ENCODE data around the gene RAB36. TPM values are rescaled to one million over a fixed set of nuclear protein-coding genes. Genes with fewer than 3 reads are reported as not detected.

The RAB36 gene
- total RNA-seq, 3 donors from 2014 or later (not counting 1 experiment from before 2014, with no cell fraction given), result 1.7 to 2.9 (median 2.6) TPM

DNA sequence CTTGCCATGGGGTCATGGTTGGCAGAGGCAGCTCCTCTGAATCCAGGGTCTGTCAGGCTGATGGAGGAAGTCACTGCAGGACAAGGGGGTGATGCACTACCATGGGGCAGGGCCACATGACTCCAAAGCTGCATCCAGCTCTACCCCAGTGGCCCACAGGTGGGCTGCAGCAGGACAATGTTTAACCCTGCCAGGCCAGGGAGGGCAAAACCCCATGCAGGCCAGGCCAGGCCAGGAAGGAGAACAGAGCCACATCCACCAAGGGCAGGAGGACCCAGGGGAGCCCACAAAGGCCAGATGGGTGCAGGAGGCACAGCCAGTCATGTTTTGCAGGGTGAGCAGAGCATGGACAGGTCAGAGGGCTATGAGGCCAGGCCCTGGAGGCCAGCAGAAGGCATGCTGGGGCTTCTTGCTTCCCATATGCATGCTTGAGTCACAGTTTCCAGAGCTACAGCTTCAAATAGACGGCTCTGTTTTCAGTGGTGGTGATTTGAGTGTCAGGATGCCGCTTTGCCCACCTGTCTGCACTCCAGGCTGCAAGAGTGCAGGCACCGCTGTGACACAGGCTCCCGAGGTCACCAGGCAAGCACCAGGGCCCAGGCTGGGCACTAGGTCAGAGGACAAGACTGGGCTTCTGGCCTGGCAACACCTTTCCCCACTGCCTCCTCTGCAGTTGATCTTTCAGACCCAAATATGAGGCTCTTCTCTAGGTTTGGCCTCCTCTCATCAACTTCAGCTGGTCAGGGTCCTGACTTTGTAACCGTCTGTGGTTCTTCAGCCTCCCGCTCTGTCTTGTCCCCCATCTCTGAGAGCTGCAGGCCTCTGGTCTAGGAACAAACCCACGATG, 26.4 kb upstream of the RAB36 start:
- Mint-ChIP-seq H3K4me3 (no peak overlapping the region), H3K36me3 (no peaks in the 10 kb centered on the region)

GRCh38 chr22:23119494-23120414, 25.5 kb upstream of the RAB36 start:
- H3K36me3 ChIP-seq (ENCODE audit: control insufficient read depth, insufficient read depth, low read length), result no peaks in the 10 kb centered on the region
- peak overlapping the region; percentile 47 for H3K27ac ChIP-seq (ENCODE audit: low read length)
- no peak overlapping the region for H3K4me3 ChIP-seq (ENCODE audit: low read length)
- Mint-ChIP-seq H3K4me3 (no peak overlapping the region), H3K36me3 (no peaks in the 10 kb centered on the region), H3K27me3 (ENCODE audit: low read depth in 2 of 2) (no peaks in the 10 kb centered on the region), H3K4me1 (peaks cover 9 to 10% of the 10 kb centered on the region in 2 donors), H3K9me3 (no peaks in the 10 kb centered on the region), H3K27ac (peak overlapping the region; percentile 80 to 86)
- peak in 1 of 2 donors; percentile 89 for DNase-seq
- H3K4me1 ChIP-seq (ENCODE audit: control insufficient read depth, insufficient read depth, low read length), result peaks cover 16% of the 10 kb centered on the region
- TF ChIP-seq, protein P1, sequence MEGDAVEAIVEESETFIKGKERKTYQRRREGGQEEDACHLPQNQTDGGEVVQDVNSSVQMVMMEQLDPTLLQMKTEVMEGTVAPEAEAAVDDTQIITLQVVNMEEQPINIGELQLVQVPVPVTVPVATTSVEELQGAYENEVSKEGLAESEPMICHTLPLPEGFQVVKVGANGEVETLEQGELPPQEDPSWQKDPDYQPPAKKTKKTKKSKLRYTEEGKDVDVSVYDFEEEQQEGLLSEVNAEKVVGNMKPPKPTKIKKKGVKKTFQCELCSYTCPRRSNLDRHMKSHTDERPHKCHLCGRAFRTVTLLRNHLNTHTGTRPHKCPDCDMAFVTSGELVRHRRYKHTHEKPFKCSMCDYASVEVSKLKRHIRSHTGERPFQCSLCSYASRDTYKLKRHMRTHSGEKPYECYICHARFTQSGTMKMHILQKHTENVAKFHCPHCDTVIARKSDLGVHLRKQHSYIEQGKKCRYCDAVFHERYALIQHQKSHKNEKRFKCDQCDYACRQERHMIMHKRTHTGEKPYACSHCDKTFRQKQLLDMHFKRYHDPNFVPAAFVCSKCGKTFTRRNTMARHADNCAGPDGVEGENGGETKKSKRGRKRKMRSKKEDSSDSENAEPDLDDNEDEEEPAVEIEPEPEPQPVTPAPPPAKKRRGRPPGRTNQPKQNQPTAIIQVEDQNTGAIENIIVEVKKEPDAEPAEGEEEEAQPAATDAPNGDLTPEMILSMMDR (IDR thresholded peaks at IDR 0.05), result no peak
- H3K9me3 ChIP-seq (ENCODE audit: control insufficient read depth, insufficient read depth, low read length), result no peaks in the 10 kb centered on the region
- WGBS (ENCODE audit: insufficient coverage), result 66% methylated on average over 15 of the region's 15 CpGs
- peak; percentile 31 to 74 (median 52) for ATAC-seq
- intact Hi-C loops (cut with micrococcal nuclease), result loop anchor here (10.0 kb wide), 1 partner anchor 525 kb away; no protein-coding TSS in a partner anchor
- H3K27me3 ChIP-seq (ENCODE audit: control insufficient read depth, insufficient read depth, low read length), result no peaks in the 10 kb centered on the region

More for the DNA sequence above, 26.4 kb upstream of the RAB36 start:
- H3K36me3 ChIP-seq (ENCODE audit: control insufficient read depth, insufficient read depth, low read length), result no peaks in the 10 kb centered on the region
- H3K27me3 ChIP-seq (ENCODE audit: control insufficient read depth, insufficient read depth, low read length), result no peaks in the 10 kb centered on the region
- DNase-seq (no peak), ATAC-seq (no peak)
- peaks cover 9 to 10% of the 10 kb centered on the region in 2 donors for H3K4me1 Mint-ChIP-seq
- H3K27ac Mint-ChIP-seq, result peak overlapping the region; percentile 80 to 86
- 92% methylated on average over 7 of the region's 7 CpGs for WGBS (ENCODE audit: insufficient coverage)
- H3K27ac ChIP-seq (ENCODE audit: low read length), result peak overlapping the region; percentile 47
- TF ChIP-seq, protein P1 (IDR thresholded peaks at IDR 0.05), result no peak
- H3K27me3 Mint-ChIP-seq (ENCODE audit: low read depth in 2 of 2), result no peaks in the 10 kb centered on the region
- no peak overlapping the region for H3K4me3 ChIP-seq (ENCODE audit: low read length)
- H3K9me3 Mint-ChIP-seq, result no peaks in the 10 kb centered on the region
- H3K9me3 ChIP-seq (ENCODE audit: control insufficient read depth, insufficient read depth, low read length), result no peaks in the 10 kb centered on the region
- H3K4me1 ChIP-seq (ENCODE audit: control insufficient read depth, insufficient read depth, low read length), result peaks cover 16% of the 10 kb centered on the region
- intact Hi-C loops (cut with micrococcal nuclease), result no loop called here

GRCh38 chr22:23120415-23120899, 24.8 kb upstream of the RAB36 start:
- Mint-ChIP-seq H3K4me3 (no peak overlapping the region), H3K36me3 (no peaks in the 10 kb centered on the region), H3K4me1 (peaks cover 9 to 10% of the 10 kb centered on the region in 2 donors), H3K27ac (peak overlapping the region in 1 of 2 donors; percentile 27), H3K27me3 (ENCODE audit: low read depth in 2 of 2) (no peaks in the 10 kb centered on the region), H3K9me3 (no peaks in the 10 kb centered on the region)
- H3K36me3 ChIP-seq (ENCODE audit: control insufficient read depth, insufficient read depth, low read length), result no peaks in the 10 kb centered on the region
- intact Hi-C loops (cut with micrococcal nuclease), result loop anchor here (10.0 kb wide), 1 partner anchor 526 kb away; no protein-coding TSS in a partner anchor
- TF ChIP-seq, protein P1 (IDR thresholded peaks at IDR 0.05), result no peak
- WGBS (ENCODE audit: insufficient coverage), result 98% methylated on average over 7 of the region's 7 CpGs
- peaks cover 16% of the 10 kb centered on the region for H3K4me1 ChIP-seq (ENCODE audit: control insufficient read depth, insufficient read depth, low read length)
- H3K27ac ChIP-seq (ENCODE audit: low read length), result no peak overlapping the region
- no peak for ATAC-seq
- no peaks in the 10 kb centered on the region for H3K9me3 ChIP-seq (ENCODE audit: control insufficient read depth, insufficient read depth, low read length)
- no peak for DNase-seq
- H3K27me3 ChIP-seq (ENCODE audit: control insufficient read depth, insufficient read depth, low read length), result no peaks in the 10 kb centered on the region
- no peak overlapping the region for H3K4me3 ChIP-seq (ENCODE audit: low read length)
